GM23338 (cell line): Measurements from ENCODE around the gene SLC25A42.

Experiments used
- CREB1 ChIP-seq: fragments of 250-450 bp; sonication (Bioruptor Pico); IDR thresholded peaks from 2 replicates; pipeline ENCODE4 v1.5.0; 2020; ENCODE audit warnings: low read depth, mild to moderate bottlenecking, moderate library complexity
- EZH2 ChIP-seq: fragments of 200-600 bp; sonication (generic); IDR thresholded peaks from one replicate; pipeline ENCODE4 v1.8.0; 2017; ENCODE audit warnings: antibody characterized with exemption, mild to moderate bottlenecking, low read depth; ENCODE audit not compliant: unreplicated experiment
- EZH2phosphoT487 ChIP-seq: fragments of 200-600 bp; sonication (generic); IDR thresholded peaks from one replicate; pipeline ENCODE4 v1.8.1; 2018; ENCODE audit warnings: antibody characterized with exemption; ENCODE audit not compliant: unreplicated experiment
- JUNB ChIP-seq: IDR thresholded peaks from one replicate; pipeline ENCODE4 v1.6.1; 2016; ENCODE audit warnings: antibody characterized with exemption; ENCODE audit not compliant: unreplicated experiment
- NANOG ChIP-seq: IDR thresholded peaks from 2 replicates; pipeline ENCODE4 v1.6.1; 2016; ENCODE audit warnings: antibody characterized with exemption, borderline replicate concordance
- POLR2AphosphoS5 ChIP-seq: IDR thresholded peaks from 2 replicates; pipeline ENCODE4 v1.6.1; 2016; ENCODE audit warnings: antibody characterized with exemption, low read depth
- STAT1 ChIP-seq: IDR thresholded peaks from one replicate; pipeline ENCODE4 v1.6.1; 2016; ENCODE audit warnings: antibody characterized with exemption; ENCODE audit not compliant: unreplicated experiment
- ZNF114 ChIP-seq: fragments of 250-450 bp; sonication (Bioruptor Pico); IDR thresholded peaks from 2 replicates; pipeline ENCODE4 v1.5.0; 2020; ENCODE audit warnings: mild to moderate bottlenecking, moderate library complexity
- ZNF331 ChIP-seq: fragments of 250-450 bp; sonication (Bioruptor Pico); IDR thresholded peaks from 2 replicates; pipeline ENCODE4 v1.5.0; 2020; ENCODE audit warnings: low read depth, mild to moderate bottlenecking, moderate library complexity
- TF ChIP-seq, protein P1 (sequence below), 2 experiments: fragments of 200-600 bp in 1 of 2; sonication (generic) in 1 of 2; conservative IDR thresholded peaks; 2 replicates each; pipeline versions ENCODE4 v1.5.1 to v1.6.1; 2016 to 2017; ENCODE audit warnings: antibody characterized with exemption in 2 of 2, low read depth in 2 of 2, mild to moderate bottlenecking in 2 of 2, moderate library complexity in 1 of 2
- TF ChIP-seq, protein P2 (sequence below): IDR thresholded peaks from one replicate; pipeline ENCODE4 v1.6.1; 2018; ENCODE audit warnings: antibody characterized with exemption; ENCODE audit not compliant: unreplicated experiment
- TF ChIP-seq, protein P3 (sequence below): IDR thresholded peaks from 2 replicates; pipeline ENCODE4 v1.6.1; 2016; ENCODE audit warnings: antibody characterized with exemption
- TF ChIP-seq, protein P4 (sequence below): fragments of 250-450 bp; sonication (Bioruptor Pico); IDR thresholded peaks from 2 replicates; pipeline ENCODE4 v1.5.0; 2020; ENCODE audit warnings: mild to moderate bottlenecking, moderate library complexity

DNA sequence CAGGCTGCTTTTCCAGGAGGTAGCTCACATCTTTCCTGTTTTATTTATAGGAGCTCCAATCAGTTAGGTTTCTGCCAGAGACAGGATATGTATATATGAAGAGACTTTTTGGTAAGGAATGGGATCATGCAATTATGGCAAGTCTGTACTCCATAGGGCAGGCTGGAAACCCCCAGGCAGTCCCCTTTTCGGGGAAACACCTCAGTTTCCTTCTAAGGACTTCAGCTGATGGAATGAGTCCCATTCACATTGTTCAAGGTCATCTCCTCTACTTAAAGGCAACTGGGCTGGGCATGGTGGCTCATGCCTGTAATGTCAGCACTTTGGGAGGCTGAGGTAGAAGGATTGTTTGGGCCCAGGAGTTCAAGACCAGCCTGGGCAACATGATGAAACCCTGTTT lies 10.9 kb upstream of the SLC25A42 start:
- TF ChIP-seq, protein P1, sequence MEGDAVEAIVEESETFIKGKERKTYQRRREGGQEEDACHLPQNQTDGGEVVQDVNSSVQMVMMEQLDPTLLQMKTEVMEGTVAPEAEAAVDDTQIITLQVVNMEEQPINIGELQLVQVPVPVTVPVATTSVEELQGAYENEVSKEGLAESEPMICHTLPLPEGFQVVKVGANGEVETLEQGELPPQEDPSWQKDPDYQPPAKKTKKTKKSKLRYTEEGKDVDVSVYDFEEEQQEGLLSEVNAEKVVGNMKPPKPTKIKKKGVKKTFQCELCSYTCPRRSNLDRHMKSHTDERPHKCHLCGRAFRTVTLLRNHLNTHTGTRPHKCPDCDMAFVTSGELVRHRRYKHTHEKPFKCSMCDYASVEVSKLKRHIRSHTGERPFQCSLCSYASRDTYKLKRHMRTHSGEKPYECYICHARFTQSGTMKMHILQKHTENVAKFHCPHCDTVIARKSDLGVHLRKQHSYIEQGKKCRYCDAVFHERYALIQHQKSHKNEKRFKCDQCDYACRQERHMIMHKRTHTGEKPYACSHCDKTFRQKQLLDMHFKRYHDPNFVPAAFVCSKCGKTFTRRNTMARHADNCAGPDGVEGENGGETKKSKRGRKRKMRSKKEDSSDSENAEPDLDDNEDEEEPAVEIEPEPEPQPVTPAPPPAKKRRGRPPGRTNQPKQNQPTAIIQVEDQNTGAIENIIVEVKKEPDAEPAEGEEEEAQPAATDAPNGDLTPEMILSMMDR (conservative IDR thresholded peaks at IDR 0.05; ENCODE audit: low read depth in 2 of 2) = no peak
- no peak for TF ChIP-seq EZH2phosphoT487
- TF ChIP-seq POLR2AphosphoS5 = no peak
- TF ChIP-seq CREB1 (CRISPR knock-in tag) = no peak
- TF ChIP-seq ZNF114 (CRISPR knock-in tag) = no peak
- TF ChIP-seq, protein P2, sequence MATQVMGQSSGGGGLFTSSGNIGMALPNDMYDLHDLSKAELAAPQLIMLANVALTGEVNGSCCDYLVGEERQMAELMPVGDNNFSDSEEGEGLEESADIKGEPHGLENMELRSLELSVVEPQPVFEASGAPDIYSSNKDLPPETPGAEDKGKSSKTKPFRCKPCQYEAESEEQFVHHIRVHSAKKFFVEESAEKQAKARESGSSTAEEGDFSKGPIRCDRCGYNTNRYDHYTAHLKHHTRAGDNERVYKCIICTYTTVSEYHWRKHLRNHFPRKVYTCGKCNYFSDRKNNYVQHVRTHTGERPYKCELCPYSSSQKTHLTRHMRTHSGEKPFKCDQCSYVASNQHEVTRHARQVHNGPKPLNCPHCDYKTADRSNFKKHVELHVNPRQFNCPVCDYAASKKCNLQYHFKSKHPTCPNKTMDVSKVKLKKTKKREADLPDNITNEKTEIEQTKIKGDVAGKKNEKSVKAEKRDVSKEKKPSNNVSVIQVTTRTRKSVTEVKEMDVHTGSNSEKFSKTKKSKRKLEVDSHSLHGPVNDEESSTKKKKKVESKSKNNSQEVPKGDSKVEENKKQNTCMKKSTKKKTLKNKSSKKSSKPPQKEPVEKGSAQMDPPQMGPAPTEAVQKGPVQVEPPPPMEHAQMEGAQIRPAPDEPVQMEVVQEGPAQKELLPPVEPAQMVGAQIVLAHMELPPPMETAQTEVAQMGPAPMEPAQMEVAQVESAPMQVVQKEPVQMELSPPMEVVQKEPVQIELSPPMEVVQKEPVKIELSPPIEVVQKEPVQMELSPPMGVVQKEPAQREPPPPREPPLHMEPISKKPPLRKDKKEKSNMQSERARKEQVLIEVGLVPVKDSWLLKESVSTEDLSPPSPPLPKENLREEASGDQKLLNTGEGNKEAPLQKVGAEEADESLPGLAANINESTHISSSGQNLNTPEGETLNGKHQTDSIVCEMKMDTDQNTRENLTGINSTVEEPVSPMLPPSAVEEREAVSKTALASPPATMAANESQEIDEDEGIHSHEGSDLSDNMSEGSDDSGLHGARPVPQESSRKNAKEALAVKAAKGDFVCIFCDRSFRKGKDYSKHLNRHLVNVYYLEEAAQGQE = no peak
- TF ChIP-seq, protein P3, sequence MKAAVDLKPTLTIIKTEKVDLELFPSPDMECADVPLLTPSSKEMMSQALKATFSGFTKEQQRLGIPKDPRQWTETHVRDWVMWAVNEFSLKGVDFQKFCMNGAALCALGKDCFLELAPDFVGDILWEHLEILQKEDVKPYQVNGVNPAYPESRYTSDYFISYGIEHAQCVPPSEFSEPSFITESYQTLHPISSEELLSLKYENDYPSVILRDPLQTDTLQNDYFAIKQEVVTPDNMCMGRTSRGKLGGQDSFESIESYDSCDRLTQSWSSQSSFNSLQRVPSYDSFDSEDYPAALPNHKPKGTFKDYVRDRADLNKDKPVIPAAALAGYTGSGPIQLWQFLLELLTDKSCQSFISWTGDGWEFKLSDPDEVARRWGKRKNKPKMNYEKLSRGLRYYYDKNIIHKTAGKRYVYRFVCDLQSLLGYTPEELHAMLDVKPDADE = no peak
- TF ChIP-seq, protein P4, sequence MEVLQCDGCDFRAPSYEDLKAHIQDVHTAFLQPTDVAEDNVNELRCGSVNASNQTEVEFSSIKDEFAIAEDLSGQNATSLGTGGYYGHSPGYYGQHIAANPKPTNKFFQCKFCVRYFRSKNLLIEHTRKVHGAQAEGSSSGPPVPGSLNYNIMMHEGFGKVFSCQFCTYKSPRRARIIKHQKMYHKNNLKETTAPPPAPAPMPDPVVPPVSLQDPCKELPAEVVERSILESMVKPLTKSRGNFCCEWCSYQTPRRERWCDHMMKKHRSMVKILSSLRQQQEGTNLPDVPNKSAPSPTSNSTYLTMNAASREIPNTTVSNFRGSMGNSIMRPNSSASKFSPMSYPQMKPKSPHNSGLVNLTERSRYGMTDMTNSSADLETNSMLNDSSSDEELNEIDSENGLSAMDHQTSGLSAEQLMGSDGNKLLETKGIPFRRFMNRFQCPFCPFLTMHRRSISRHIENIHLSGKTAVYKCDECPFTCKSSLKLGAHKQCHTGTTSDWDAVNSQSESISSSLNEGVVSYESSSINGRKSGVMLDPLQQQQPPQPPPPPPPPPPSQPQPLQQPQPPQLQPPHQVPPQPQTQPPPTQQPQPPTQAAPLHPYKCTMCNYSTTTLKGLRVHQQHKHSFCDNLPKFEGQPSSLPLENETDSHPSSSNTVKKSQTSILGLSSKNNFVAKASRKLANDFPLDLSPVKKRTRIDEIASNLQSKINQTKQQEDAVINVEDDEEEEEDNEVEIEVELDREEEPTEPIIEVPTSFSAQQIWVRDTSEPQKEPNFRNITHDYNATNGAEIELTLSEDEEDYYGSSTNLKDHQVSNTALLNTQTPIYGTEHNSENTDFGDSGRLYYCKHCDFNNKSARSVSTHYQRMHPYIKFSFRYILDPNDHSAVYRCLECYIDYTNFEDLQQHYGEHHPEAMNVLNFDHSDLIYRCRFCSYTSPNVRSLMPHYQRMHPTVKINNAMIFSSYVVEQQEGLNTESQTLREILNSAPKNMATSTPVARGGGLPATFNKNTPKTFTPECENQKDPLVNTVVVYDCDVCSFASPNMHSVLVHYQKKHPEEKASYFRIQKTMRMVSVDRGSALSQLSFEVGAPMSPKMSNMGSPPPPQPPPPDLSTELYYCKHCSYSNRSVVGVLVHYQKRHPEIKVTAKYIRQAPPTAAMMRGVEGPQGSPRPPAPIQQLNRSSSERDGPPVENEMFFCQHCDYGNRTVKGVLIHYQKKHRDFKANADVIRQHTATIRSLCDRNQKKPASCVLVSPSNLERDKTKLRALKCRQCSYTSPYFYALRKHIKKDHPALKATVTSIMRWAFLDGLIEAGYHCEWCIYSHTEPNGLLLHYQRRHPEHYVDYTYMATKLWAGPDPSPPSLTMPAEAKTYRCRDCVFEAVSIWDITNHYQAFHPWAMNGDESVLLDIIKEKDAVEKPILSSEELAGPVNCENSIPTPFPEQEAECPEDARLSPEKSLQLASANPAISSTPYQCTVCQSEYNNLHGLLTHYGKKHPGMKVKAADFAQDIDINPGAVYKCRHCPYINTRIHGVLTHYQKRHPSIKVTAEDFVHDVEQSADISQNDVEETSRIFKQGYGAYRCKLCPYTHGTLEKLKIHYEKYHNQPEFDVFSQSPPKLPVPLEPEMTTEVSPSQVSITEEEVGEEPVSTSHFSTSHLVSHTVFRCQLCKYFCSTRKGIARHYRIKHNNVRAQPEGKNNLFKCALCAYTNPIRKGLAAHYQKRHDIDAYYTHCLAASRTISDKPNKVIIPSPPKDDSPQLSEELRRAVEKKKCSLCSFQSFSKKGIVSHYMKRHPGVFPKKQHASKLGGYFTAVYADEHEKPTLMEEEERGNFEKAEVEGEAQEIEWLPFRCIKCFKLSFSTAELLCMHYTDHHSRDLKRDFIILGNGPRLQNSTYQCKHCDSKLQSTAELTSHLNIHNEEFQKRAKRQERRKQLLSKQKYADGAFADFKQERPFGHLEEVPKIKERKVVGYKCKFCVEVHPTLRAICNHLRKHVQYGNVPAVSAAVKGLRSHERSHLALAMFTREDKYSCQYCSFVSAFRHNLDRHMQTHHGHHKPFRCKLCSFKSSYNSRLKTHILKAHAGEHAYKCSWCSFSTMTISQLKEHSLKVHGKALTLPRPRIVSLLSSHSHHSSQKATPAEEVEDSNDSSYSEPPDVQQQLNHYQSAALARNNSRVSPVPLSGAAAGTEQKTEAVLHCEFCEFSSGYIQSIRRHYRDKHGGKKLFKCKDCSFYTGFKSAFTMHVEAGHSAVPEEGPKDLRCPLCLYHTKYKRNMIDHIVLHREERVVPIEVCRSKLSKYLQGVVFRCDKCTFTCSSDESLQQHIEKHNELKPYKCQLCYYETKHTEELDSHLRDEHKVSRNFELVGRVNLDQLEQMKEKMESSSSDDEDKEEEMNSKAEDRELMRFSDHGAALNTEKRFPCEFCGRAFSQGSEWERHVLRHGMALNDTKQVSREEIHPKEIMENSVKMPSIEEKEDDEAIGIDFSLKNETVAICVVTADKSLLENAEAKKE = no peak
- no peak for TF ChIP-seq JUNB
- no peak for TF ChIP-seq NANOG
- no peak for TF ChIP-seq EZH2
- no peak for TF ChIP-seq ZNF331 (CRISPR knock-in tag)
- no peak for TF ChIP-seq STAT1
